DND-41 (cell line): ENCODE data around the gene SIGLEC9.

ENCODE experiments used
- ATAC-seq: fragments of 200-7000 bp; cut with Tn5 transposase; 3 replicates; pipeline ENCODE4 v1.9.1; 2021; ENCODE audit warnings: low read depth; ENCODE audit not compliant: insufficient read depth
- DNase-seq: peaks from one replicate; pipeline ENCODE4 v3.0.0-alpha.2; 2020
- H2AFZ ChIP-seq: 2 replicates; pipeline ENCODE4 v1.6.0; 2012; ENCODE audit warnings: low read depth, low read length
- H3K27ac ChIP-seq: 2 replicates; pipeline ENCODE4 v1.5.1; 2012; ENCODE audit warnings: low read length, inconsistent platforms
- H3K27me3 ChIP-seq: fragments of 200-600 bp; sonication (generic); 2 replicates; pipeline ENCODE4 v1.6.0; 2012; ENCODE audit warnings: low read length, mild to moderate bottlenecking, inconsistent platforms; ENCODE audit not compliant: insufficient read depth, poor library complexity
- H3K36me3 ChIP-seq: 2 replicates; pipeline ENCODE4 v1.5.1; 2012; ENCODE audit warnings: low read length, inconsistent platforms; ENCODE audit not compliant: insufficient read depth
- H3K4me1 ChIP-seq: 2 replicates; pipeline ENCODE4 v1.5.1; 2012; ENCODE audit warnings: mild to moderate bottlenecking, low read length; ENCODE audit not compliant: insufficient read depth
- H3K4me2 ChIP-seq: 2 replicates; pipeline ENCODE4 v1.6.0; 2012; ENCODE audit warnings: mild to moderate bottlenecking, moderate library complexity, low read length, inconsistent platforms; ENCODE audit not compliant: insufficient read depth
- H3K4me3 ChIP-seq, 2 experiments: fragments of 200-600 bp in 1 of 2; shearing (Covaris generic) in 1 of 2; 2 replicates each; pipeline ENCODE4 v1.5.1; 2012 to 2016; ENCODE audit warnings: inconsistent platforms in 2 of 2, low read length in 2 of 2, mild to moderate bottlenecking in 2 of 2, low read depth in 1 of 2, moderate library complexity in 1 of 2
- H3K79me2 ChIP-seq: 2 replicates; pipeline ENCODE4 v1.6.0; 2012; ENCODE audit warnings: low read length, inconsistent platforms; ENCODE audit not compliant: insufficient read depth
- H3K9ac ChIP-seq: 2 replicates; pipeline ENCODE4 v1.6.0; 2012; ENCODE audit warnings: low read depth, mild to moderate bottlenecking, inconsistent platforms, low read length, moderate library complexity
- H3K9me3 ChIP-seq: 2 replicates; pipeline ENCODE4 v1.5.1; 2012; ENCODE audit warnings: low read length, moderate library complexity, mild to moderate bottlenecking, inconsistent platforms; ENCODE audit not compliant: insufficient read depth, severe bottlenecking
- H4K20me1 ChIP-seq: 2 replicates; pipeline ENCODE4 v1.6.0; 2012; ENCODE audit warnings: low read length; ENCODE audit not compliant: insufficient read depth
- EZH2 ChIP-seq: IDR thresholded peaks from 3 replicates; pipeline ENCODE4 v1.6.1; 2012; ENCODE audit warnings: borderline replicate concordance, low read depth, mild to moderate bottlenecking, moderate library complexity, low read length, inconsistent platforms; ENCODE audit not compliant: severe bottlenecking
- TF ChIP-seq, protein P1 (sequence below): IDR thresholded peaks from 2 replicates; pipeline ENCODE4 v1.5.1; 2012; ENCODE audit warnings: borderline replicate concordance, low read length, moderate library complexity, mild to moderate bottlenecking; ENCODE audit not compliant: poor library complexity, severe bottlenecking; ENCODE audit errors: extremely low read depth

The SIGLEC9 gene

GRCh38 chr19:51099047-51099382 lies 25.7 kb upstream of the SIGLEC9 start:
- H3K4me3 ChIP-seq = no peak overlapping the region
- H3K27ac ChIP-seq = no peak overlapping the region
- H4K20me1 ChIP-seq = peaks cover 34% of the 10 kb centered on the region
- H3K9ac ChIP-seq = no peak overlapping the region
- peaks cover 13% of the 10 kb centered on the region for H3K79me2 ChIP-seq
- TF ChIP-seq, protein P1, sequence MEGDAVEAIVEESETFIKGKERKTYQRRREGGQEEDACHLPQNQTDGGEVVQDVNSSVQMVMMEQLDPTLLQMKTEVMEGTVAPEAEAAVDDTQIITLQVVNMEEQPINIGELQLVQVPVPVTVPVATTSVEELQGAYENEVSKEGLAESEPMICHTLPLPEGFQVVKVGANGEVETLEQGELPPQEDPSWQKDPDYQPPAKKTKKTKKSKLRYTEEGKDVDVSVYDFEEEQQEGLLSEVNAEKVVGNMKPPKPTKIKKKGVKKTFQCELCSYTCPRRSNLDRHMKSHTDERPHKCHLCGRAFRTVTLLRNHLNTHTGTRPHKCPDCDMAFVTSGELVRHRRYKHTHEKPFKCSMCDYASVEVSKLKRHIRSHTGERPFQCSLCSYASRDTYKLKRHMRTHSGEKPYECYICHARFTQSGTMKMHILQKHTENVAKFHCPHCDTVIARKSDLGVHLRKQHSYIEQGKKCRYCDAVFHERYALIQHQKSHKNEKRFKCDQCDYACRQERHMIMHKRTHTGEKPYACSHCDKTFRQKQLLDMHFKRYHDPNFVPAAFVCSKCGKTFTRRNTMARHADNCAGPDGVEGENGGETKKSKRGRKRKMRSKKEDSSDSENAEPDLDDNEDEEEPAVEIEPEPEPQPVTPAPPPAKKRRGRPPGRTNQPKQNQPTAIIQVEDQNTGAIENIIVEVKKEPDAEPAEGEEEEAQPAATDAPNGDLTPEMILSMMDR = no peak
- no peak for TF ChIP-seq EZH2
- no peak overlapping the region for H3K4me2 ChIP-seq
- H3K9me3 ChIP-seq = no peaks in the 10 kb centered on the region
- H2AFZ ChIP-seq = no peak overlapping the region
- no peaks in the 10 kb centered on the region for H3K27me3 ChIP-seq
- H3K4me1 ChIP-seq = no peaks in the 10 kb centered on the region
- peaks cover 53% of the 10 kb centered on the region for H3K36me3 ChIP-seq
- ATAC-seq (no peak), DNase-seq (no peak)

DNA sequence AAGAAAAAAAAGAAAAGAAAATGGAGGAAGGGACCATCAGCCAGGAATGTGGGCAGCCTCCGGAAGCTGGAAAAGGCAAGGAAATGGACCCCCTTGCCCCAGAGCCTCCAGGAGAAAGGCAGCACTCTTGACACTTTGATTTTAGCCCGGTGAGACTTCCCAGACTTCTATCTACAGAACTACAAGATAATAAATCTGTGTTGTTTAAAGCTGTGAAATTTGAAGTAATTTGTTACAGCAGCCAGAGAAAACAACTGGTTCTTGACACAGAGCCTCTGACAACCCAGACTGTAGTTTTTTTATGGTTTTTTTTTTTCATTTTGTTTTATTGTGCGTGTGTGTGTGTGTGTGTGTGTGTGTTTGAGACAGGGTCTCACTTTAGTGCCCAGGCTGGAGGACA lies 24.1 kb upstream of the SIGLEC9 start:
- ATAC-seq = no peak
- H3K4me1 ChIP-seq = peaks cover 5% of the 10 kb centered on the region

DNA sequence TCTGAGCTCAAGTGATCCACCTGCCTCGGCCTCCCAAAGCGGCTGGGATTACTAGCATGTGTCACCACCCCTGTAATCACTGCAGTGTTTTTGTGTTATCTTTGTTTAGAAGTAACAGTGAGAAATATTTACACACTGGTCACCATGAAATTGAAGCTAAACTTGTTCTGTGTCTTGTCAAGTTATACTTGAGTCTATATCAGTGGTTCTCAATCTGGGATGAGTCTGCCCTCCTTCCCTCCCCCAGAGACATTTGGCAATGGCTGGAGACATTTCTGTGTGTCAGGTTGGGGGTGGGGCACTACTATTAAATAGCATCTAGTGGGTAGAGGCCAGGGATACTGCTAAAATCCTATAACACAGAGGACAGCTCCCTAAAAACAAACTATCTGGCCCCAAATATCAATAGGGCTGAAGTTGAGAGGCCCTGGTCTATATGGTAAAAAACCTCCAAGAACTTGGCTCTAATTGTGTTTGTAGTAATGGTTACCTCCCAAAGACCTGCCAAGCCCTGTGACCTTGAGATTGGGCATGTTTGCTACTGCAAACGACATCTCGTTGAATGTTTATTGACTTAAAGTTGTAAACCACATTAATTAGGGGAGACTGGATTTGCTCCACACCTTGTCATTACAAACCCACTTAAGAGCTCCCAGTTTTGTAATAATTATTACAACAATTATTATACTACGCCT lies 23.4 kb upstream of the SIGLEC9 start:
- no peak overlapping the region for H2AFZ ChIP-seq
- H3K9me3 ChIP-seq = no peaks in the 10 kb centered on the region
- peaks cover 73% of the 10 kb centered on the region for H3K36me3 ChIP-seq
- H3K4me1 ChIP-seq = peaks cover 12% of the 10 kb centered on the region
- no peaks in the 10 kb centered on the region for H3K27me3 ChIP-seq
- no peak overlapping the region for H3K4me2 ChIP-seq
- ATAC-seq (no peak), DNase-seq (no peak)
- no peak overlapping the region for H3K4me3 ChIP-seq
- H3K27ac ChIP-seq = no peak overlapping the region
- peaks cover 47% of the 10 kb centered on the region for H4K20me1 ChIP-seq
- no peak overlapping the region for H3K9ac ChIP-seq
- TF ChIP-seq, protein P1 = no peak
- TF ChIP-seq EZH2 = no peak
- H3K79me2 ChIP-seq = peaks cover 32% of the 10 kb centered on the region

More for the DNA sequence above, 24.1 kb upstream of the SIGLEC9 start:
- no peak overlapping the region for H3K4me3 ChIP-seq
- no peak overlapping the region for H2AFZ ChIP-seq
- peaks cover 41% of the 10 kb centered on the region for H4K20me1 ChIP-seq
- TF ChIP-seq EZH2 = no peak
- TF ChIP-seq, protein P1 = no peak
- no peaks in the 10 kb centered on the region for H3K27me3 ChIP-seq
- peaks cover 66% of the 10 kb centered on the region for H3K36me3 ChIP-seq
- H3K9ac ChIP-seq = no peak overlapping the region
- no peak overlapping the region for H3K4me2 ChIP-seq
- no peaks in the 10 kb centered on the region for H3K9me3 ChIP-seq
- DNase-seq = no peak
- no peak overlapping the region for H3K27ac ChIP-seq
- peaks cover 25% of the 10 kb centered on the region for H3K79me2 ChIP-seq

DNA sequence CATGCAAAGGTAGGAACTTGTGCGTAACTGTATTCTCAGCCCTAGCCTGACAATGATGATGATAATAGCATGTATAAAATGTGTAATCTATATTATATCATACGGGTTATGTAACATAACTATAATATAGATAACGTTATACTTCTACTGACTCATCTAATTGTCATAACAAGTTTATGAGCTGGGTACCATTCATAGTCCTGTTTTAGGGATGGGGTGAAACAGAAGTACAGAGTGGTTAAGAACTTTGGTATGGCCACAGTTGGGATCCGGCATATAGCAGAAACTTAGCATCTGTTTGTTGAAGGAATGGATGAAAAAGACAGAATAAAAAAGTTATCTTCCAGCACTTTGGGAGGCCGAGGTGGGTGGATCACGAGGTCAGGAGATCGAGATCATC lies 21.7 kb upstream of the SIGLEC9 start:
- H3K36me3 ChIP-seq = peaks cover 68% of the 10 kb centered on the region
- H4K20me1 ChIP-seq = peaks cover 38% of the 10 kb centered on the region

More for the DNA sequence above, 21.7 kb upstream of the SIGLEC9 start:
- Histone ChIP-seq H3K27me3 (no peaks in the 10 kb centered on the region), H3K4me1 (peaks cover 24% of the 10 kb centered on the region), H3K27ac (no peak overlapping the region), H3K4me3 (no peak overlapping the region), H3K9me3 (no peaks in the 10 kb centered on the region), H2AFZ (no peak overlapping the region), H3K9ac (no peak overlapping the region), H3K79me2 (peaks cover 48% of the 10 kb centered on the region), H3K4me2 (no peak overlapping the region)
- DNase-seq (no peak), ATAC-seq (no peak)
- TF ChIP-seq EZH2 = no peak
- TF ChIP-seq, protein P1 = no peak
